Measurements from ENCODE around the gene CD300LG. TPM values are rescaled to one million over a fixed set of nuclear protein-coding genes. Genes with fewer than 3 reads are reported as not detected.
A peak's percentile ranks its signal among the peaks of the same experiment; 100 is the strongest.
"Not testable (repeated sequence)": the region's sequence is repeated elsewhere in the genome, so short reads cannot be mapped to it uniquely, and the experiment has no call there.

CD300LG gene
- total RNA-seq, 4 donors from 2014 or later: 35.2 to 382 (median 96.5) TPM

GRCh38 chr17:43832168-43832975, 14.6 kb upstream of the CD300LG start:
- ATAC-seq (ENCODE audit: low FRiP score) (peak; percentile 66), DNase-seq (ENCODE audit: low spot score) (no peak)
- TF ChIP-seq CTCF (IDR thresholded peaks at IDR 0.05): no peak

GRCh38 chr17:43832976-43833829, 13.8 kb upstream of the CD300LG start, which contains the start of gene MPP3:
MPP3 (minus strand) TSS chr17:43833146; CDS start chr17:43831906, 1,240 bp downstream.
- no peak for TF ChIP-seq CTCF (IDR thresholded peaks at IDR 0.05)
- ATAC-seq (ENCODE audit: low FRiP score) (peak; percentile 89), DNase-seq (ENCODE audit: low spot score) (no peak)

GRCh38 chr17:43834106-43834505, 12.9 kb upstream of the CD300LG start:
- ATAC-seq (ENCODE audit: low FRiP score): no peak
- DNase-seq (ENCODE audit: low spot score): no peak
- TF ChIP-seq CTCF (IDR thresholded peaks at IDR 0.05): no peak

GRCh38 chr17:43839670-43840108, 7.3 kb upstream of the CD300LG start:
- no peak for TF ChIP-seq CTCF (IDR thresholded peaks at IDR 0.05)
- no peak for DNase-seq (ENCODE audit: low spot score)
- no peak for ATAC-seq (ENCODE audit: low FRiP score)

GRCh38 chr17:43840814-43841213, 6.2 kb upstream of the CD300LG start:
- TF ChIP-seq CTCF (IDR thresholded peaks at IDR 0.05): no peak
- DNase-seq (ENCODE audit: low spot score): no peak
- peak; percentile 24 for ATAC-seq (ENCODE audit: low FRiP score)

GRCh38 chr17:43841282-43841681, 5.7 kb upstream of the CD300LG start:
- ATAC-seq (ENCODE audit: low FRiP score): peak; percentile 14
- TF ChIP-seq CTCF (IDR thresholded peaks at IDR 0.05): no peak
- DNase-seq (ENCODE audit: low spot score): no peak

GRCh38 chr17:43842091-43842974, 4.6 kb upstream of the CD300LG start:
- ATAC-seq (ENCODE audit: low FRiP score); DNase-seq (ENCODE audit: low spot score): not testable (repeated sequence)
